HepG2 (cell line): ENCODE measurements around the gene ZFAND2B. TPM values are rescaled to one million over a fixed set of nuclear protein-coding genes. Genes with fewer than 3 reads are reported as not detected.
A peak's percentile ranks its signal among the peaks of the same experiment; 100 is the strongest.

Experiments used
- AHDC1 ChIP-seq: sonication (generic); formaldehyde crosslinking; IDR thresholded peaks from 2 replicates; pipeline ENCODE4 v1.5.1; 2020; ENCODE audit warnings: mild to moderate bottlenecking, missing genetic modification reagents, borderline replicate concordance
- ARID2 ChIP-seq: sonication (generic); formaldehyde crosslinking; IDR thresholded peaks from 2 replicates; pipeline ENCODE4 v1.8.1; 2022; ENCODE audit warnings: mild to moderate bottlenecking, missing genetic modification reagents, borderline replicate concordance
- ARID5B ChIP-seq: IDR thresholded peaks from 2 replicates; pipeline ENCODE4 v1.4.0; 2020; ENCODE audit warnings: mild to moderate bottlenecking, missing genetic modification reagents
- KLF16 ChIP-seq, 2 experiments: sonication (generic) in 1 of 2; formaldehyde crosslinking in 1 of 2; IDR thresholded peaks; 2 replicates each; pipeline versions ENCODE4 v1.6.1 to v1.8.0; 2016 to 2023; ENCODE audit warnings: missing genetic modification reagents in 2 of 2, missing compliant biosample characterization in 1 of 2
- MEIS1 ChIP-seq: sonication (generic); formaldehyde crosslinking; IDR thresholded peaks from 2 replicates; pipeline ENCODE4 v1.9.0; 2021; ENCODE audit warnings: mild to moderate bottlenecking, missing genetic modification reagents, moderate library complexity, borderline replicate concordance
- MXD3 ChIP-seq: IDR thresholded peaks from 2 replicates; pipeline ENCODE4 v1.6.1; 2016; ENCODE audit warnings: mild to moderate bottlenecking, missing biosample characterization, missing genetic modification reagents
- RARA ChIP-seq: IDR thresholded peaks from 2 replicates; pipeline ENCODE4 v1.6.1; 2016; ENCODE audit warnings: missing genetic modification reagents, missing compliant biosample characterization
- SMARCC2 ChIP-seq: fragments of 450-650 bp; IDR thresholded peaks from 2 replicates; pipeline ENCODE4 v1.6.1; 2017; ENCODE audit warnings: antibody characterized with exemption, mild to moderate bottlenecking
- SNAPC4 ChIP-seq: sonication (generic); formaldehyde crosslinking; IDR thresholded peaks from 2 replicates; pipeline ENCODE4 v1.4.0; 2020; ENCODE audit warnings: mild to moderate bottlenecking, missing genetic modification reagents
- ZFP62 ChIP-seq: sonication (generic); formaldehyde crosslinking; IDR thresholded peaks from 2 replicates; pipeline ENCODE4 v1.4.0; 2020; ENCODE audit warnings: missing genetic modification reagents
- ZNF274 ChIP-seq: sonication (generic); formaldehyde crosslinking; IDR thresholded peaks from 2 replicates; pipeline ENCODE4 v1.5.1; 2020; ENCODE audit warnings: mild to moderate bottlenecking, missing genetic modification reagents
- ZNF720 ChIP-seq: sonication (generic); formaldehyde crosslinking; IDR thresholded peaks from 2 replicates; pipeline ENCODE4 v1.4.0; 2020; ENCODE audit warnings: missing genetic modification reagents
- polyA plus RNA-seq, 8 experiments: library from polyadenylated mRNA; depleted of rRNA in 3 of 8; stranded (reverse) in 7 of 8; unstranded in 1 of 8; fragments of >200 nt; fragmentation: Illumina TruSeq in 4 of 8; extraction: Trizol in 4 of 8; gene quantifications; 2 replicates each; pipeline versions ENCODE4 v1.2.1 to v1.2.3, GENCODE V29; 2011 to 2016; ENCODE audit warnings: low read depth in 4 of 8, missing spikeins in 1 of 8, mixed read lengths in 1 of 8; ENCODE audit not compliant: insufficient read depth in 1 of 8
- total RNA-seq, 5 experiments: library from RNA; depleted of rRNA; stranded (reverse); fragments of >200 nt; fragmentation: Illumina TruSeq; extraction: Trizol; gene quantifications; 2 replicates each; pipeline ENCODE4 v1.2.3, GENCODE V29; 2016; ENCODE audit warnings: low read depth in 1 of 5

Gene ZFAND2B
- total and polyA plus RNA-seq, 2 of the 13 experiments (the other 11 are each of a cell fraction or from before 2014, with no cell fraction given): 53.3 to 115 TPM

- TF ChIP-seq ARID5B (CRISPR knock-in tag) (peak; percentile 70), ZFP62 (CRISPR knock-in tag) (no peak), SNAPC4 (CRISPR knock-in tag) (no peak), ZNF720 (0 out of 2 replicates have a peak, but pooled peaks have one; percentile 19), KLF16 (CRISPR knock-in tag; IDR thresholded peaks at IDR 0.05) (peak in 1 of 2 experiments; percentile 55; a peak in 1 of 4 replicates), ARID2 (CRISPR knock-in tag) (peak; percentile 97), SMARCC2 (no peak), MEIS1 (0 out of 2 replicates have a peak, but pooled peaks have one; percentile 57), ZNF274 (CRISPR knock-in tag) (0 out of 2 replicates have a peak, but pooled peaks have one; percentile 40), RARA (CRISPR knock-in tag) (no peak; the same call in none of the 2 replicates), AHDC1 (CRISPR knock-in tag) (peak; percentile 59; the same call in 1 of the 2 replicates), MXD3 (no peak)
Measured at GRCh38 chr2:219249203-219249980, 42.8 kb downstream of the ZFAND2B start (continued).
